K562 (cell line): Measurements from ENCODE around the gene TMEM222. TPM values are rescaled to one million over a fixed set of nuclear protein-coding genes. Genes with fewer than 3 reads are reported as not detected.

Source experiments
- ARID1B ChIP-seq: fragments of 450-650 bp; IDR thresholded peaks from 2 replicates; pipeline ENCODE4 v1.6.1; 2016; ENCODE audit warnings: antibody characterized with exemption, mild to moderate bottlenecking, inconsistent platforms
- BHLHE40 ChIP-seq: IDR thresholded peaks from 2 replicates; pipeline ENCODE4 v1.6.1; 2011; ENCODE audit warnings: low read length, improper control_type of control experiment
- CTBP1 ChIP-seq: fragments of 450-650 bp; IDR thresholded peaks from 2 replicates; pipeline ENCODE4 v1.6.1; 2016; ENCODE audit warnings: borderline replicate concordance
- EP300 ChIP-seq: IDR thresholded peaks from 2 replicates; pipeline ENCODE4 v1.6.1; 2012; ENCODE audit warnings: low read length, improper control_type of control experiment
- ID3 ChIP-seq, 2 experiments: fragments of 250-450 bp in 1 of 2; fragments of 450-650 bp in 1 of 2; sonication (Bioruptor Pico) in 1 of 2; IDR thresholded peaks; 2 replicates each; pipeline versions ENCODE4 v1.6.1 to v1.8.0; 2016 to 2021; ENCODE audit warnings: mild to moderate bottlenecking in 2 of 2, moderate library complexity in 2 of 2, missing compliant biosample characterization in 1 of 2, missing genetic modification characterization in 1 of 2
- MED1 ChIP-seq: sonication (generic); formaldehyde crosslinking; IDR thresholded peaks from 2 replicates; pipeline ENCODE4 v1.8.1; 2023; ENCODE audit warnings: missing genetic modification reagents, borderline replicate concordance
- TAF1 ChIP-seq: IDR thresholded peaks from 2 replicates; pipeline ENCODE4 v1.6.1; 2011; ENCODE audit warnings: mild to moderate bottlenecking, low read length, moderate library complexity; ENCODE audit not compliant: insufficient read depth, control insufficient read depth, severe bottlenecking; ENCODE audit errors: extremely low read depth
- XRCC5 ChIP-seq: fragments of 200-400 bp; formaldehyde crosslinking; IDR thresholded peaks from 2 replicates; pipeline ENCODE4 v1.6.1; 2017; ENCODE audit warnings: low read depth, mild to moderate bottlenecking, low read length
- ZFX ChIP-seq: sonication (generic); formaldehyde crosslinking; IDR thresholded peaks from 2 replicates; pipeline ENCODE4 v1.8.0; 2022; ENCODE audit warnings: mild to moderate bottlenecking, missing genetic modification reagents, moderate library complexity
- ZNF146 ChIP-seq: IDR thresholded peaks from one replicate; pipeline ENCODE4 v1.6.1; 2018; ENCODE audit warnings: missing compliant biosample characterization; ENCODE audit not compliant: unreplicated experiment
- ZNF311 ChIP-seq: fragments of 250-450 bp; sonication (Bioruptor Pico); IDR thresholded peaks from 2 replicates; pipeline ENCODE4 v1.4.0; 2020; ENCODE audit warnings: mild to moderate bottlenecking, moderate library complexity
- ZNF76 ChIP-seq: fragments of 250-450 bp; sonication (Bioruptor Pico); IDR thresholded peaks from 2 replicates; pipeline ENCODE4 v1.4.0; 2020; ENCODE audit warnings: mild to moderate bottlenecking, moderate library complexity, borderline replicate concordance
- ZZZ3 ChIP-seq: fragments of 450-650 bp; IDR thresholded peaks from 2 replicates; pipeline ENCODE4 v1.6.1; 2016; ENCODE audit warnings: antibody characterized with exemption, mild to moderate bottlenecking, moderate library complexity
- polyA plus RNA-seq, 8 experiments: library from polyadenylated mRNA; depleted of rRNA in 4 of 8; stranded (reverse) in 5 of 8; unstranded in 3 of 8; fragments of >200 nt; fragmentation: Nextera tagmentation in 2 of 8; fragmentation: Illumina TruSeq in 1 of 8; extraction: Ambion mirVana in 2 of 8; extraction: Trizol in 1 of 8; gene quantifications; 2 replicates each; pipeline versions ENCODE4 v1.2.1 to v1.2.3, GENCODE V29; 2011 to 2014; ENCODE audit warnings: inconsistent platforms in 1 of 8, missing spikeins in 1 of 8
- total RNA-seq, 7 experiments: library from RNA; depleted of rRNA in 6 of 7; stranded (reverse); fragments of >200 nt in 6 of 7; fragmentation: Illumina TruSeq in 2 of 7; extraction: Trizol in 2 of 7; gene quantifications; 2 replicates each; pipeline versions ENCODE4 v1.2.1 to v1.2.3, GENCODE V29; 2011 to 2021; ENCODE audit warnings: low replicate concordance in 1 of 7
- TF ChIP-seq, protein P1 (sequence below): fragments of 250-450 bp; sonication (Bioruptor Pico); IDR thresholded peaks from 2 replicates; pipeline ENCODE4 v1.8.0; 2021; ENCODE audit warnings: borderline replicate concordance, mild to moderate bottlenecking, moderate library complexity; ENCODE audit not compliant: poor library complexity, severe bottlenecking
- TF ChIP-seq, protein P2 (sequence below), 2 experiments: fragments of 450-650 bp in 1 of 2; sonication (generic) in 1 of 2; formaldehyde crosslinking in 1 of 2; IDR thresholded peaks; 2 replicates each; pipeline versions ENCODE4 v1.7.1 to v1.9.0; 2016 to 2022; ENCODE audit warnings: inconsistent platforms in 1 of 2, mild to moderate bottlenecking in 1 of 2, missing genetic modification reagents in 1 of 2

Gene TMEM222
- total and polyA plus RNA-seq, 9 of the 15 experiments (the other 6 are each of a cell fraction or from before 2014, with no cell fraction given), result 6.9 to 48.0 (median 32.8) TPM

DNA sequence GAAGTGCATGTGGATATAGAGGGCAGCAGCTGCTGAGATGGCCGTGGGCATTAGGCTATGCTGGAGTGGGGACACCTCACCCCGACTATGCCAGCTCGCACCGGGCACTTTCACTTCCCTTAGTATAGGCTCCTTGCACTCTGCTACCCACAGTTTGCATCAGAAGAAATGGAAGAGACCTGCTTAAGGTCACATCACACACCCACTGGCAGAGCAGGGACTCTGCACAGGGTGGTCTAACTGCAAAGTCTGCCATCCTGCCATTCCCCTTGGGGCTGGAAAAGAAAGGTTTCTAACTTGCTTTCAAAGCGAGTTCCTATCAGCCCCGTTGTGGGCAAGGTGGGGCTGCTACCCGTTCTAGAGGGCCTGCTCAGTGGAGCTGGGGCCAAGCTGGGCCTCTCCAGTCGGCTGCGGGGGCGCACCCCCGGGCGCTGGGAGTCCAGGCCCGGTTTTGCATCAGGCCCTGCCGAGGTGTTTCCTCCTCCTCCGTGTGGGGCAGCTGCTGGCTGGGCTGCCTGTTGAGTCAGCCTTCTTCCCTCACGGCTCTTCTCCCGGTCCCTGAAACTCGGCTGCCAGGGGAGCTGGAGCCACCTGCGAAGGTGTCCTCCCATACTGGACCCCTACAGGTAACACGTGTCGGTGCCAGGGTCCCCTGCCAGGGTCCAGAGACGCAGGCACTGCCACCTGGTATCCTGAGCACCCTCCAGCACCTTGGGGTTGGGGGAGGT, 19.7 kb downstream of the TMEM222 start, which contains the start of gene SYTL1 (continued):
- TF ChIP-seq, protein P1, sequence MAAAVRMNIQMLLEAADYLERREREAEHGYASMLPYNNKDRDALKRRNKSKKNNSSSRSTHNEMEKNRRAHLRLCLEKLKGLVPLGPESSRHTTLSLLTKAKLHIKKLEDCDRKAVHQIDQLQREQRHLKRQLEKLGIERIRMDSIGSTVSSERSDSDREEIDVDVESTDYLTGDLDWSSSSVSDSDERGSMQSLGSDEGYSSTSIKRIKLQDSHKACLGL (CRISPR knock-in tag), result no peak
- TF ChIP-seq ID3 (CRISPR knock-in tag; IDR thresholded peaks at IDR 0.05) (no peak), ID3 (tag; IDR thresholded peaks at IDR 0.05) (no peak), CTBP1 (peak; percentile 44; the same call in 1 of the 2 replicates), ZNF76 (0 out of 2 replicates have a peak, but pooled peaks have one; percentile 45), ZNF146 (CRISPR knock-in tag) (no peak), ARID1B (0 out of 2 replicates have a peak, but pooled peaks have one; percentile 20), ZFX (CRISPR knock-in tag) (peak; percentile 66), EP300 (no peak), XRCC5 (0 out of 2 replicates have a peak, but pooled peaks have one; percentile 13), MED1 (CRISPR knock-in tag) (0 out of 2 replicates have a peak, but pooled peaks have one; percentile 23), ZZZ3 (no peak), ZNF311 (CRISPR knock-in tag) (no peak), BHLHE40 (peak; percentile 55; the same call in 1 of the 2 replicates), TAF1 (no peak)
- TF ChIP-seq, protein P2, sequence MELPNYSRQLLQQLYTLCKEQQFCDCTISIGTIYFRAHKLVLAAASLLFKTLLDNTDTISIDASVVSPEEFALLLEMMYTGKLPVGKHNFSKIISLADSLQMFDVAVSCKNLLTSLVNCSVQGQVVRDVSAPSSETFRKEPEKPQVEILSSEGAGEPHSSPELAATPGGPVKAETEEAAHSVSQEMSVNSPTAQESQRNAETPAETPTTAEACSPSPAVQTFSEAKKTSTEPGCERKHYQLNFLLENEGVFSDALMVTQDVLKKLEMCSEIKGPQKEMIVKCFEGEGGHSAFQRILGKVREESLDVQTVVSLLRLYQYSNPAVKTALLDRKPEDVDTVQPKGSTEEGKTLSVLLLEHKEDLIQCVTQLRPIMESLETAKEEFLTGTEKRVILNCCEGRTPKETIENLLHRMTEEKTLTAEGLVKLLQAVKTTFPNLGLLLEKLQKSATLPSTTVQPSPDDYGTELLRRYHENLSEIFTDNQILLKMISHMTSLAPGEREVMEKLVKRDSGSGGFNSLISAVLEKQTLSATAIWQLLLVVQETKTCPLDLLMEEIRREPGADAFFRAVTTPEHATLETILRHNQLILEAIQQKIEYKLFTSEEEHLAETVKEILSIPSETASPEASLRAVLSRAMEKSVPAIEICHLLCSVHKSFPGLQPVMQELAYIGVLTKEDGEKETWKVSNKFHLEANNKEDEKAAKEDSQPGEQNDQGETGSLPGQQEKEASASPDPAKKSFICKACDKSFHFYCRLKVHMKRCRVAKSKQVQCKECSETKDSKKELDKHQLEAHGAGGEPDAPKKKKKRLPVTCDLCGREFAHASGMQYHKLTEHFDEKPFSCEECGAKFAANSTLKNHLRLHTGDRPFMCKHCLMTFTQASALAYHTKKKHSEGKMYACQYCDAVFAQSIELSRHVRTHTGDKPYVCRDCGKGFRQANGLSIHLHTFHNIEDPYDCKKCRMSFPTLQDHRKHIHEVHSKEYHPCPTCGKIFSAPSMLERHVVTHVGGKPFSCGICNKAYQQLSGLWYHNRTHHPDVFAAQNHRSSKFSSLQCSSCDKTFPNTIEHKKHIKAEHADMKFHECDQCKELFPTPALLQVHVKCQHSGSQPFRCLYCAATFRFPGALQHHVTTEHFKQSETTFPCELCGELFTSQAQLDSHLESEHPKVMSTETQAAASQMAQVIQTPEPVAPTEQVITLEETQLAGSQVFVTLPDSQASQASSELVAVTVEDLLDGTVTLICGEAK (IDR thresholded peaks at IDR 0.05), result peak; percentile 31; the same call in 1 of the 2 replicates
- TF ChIP-seq, protein P2 (CRISPR knock-in tag; IDR thresholded peaks at IDR 0.05), result no peak
